G401.6 (cell line): ENCODE data around the gene TRAIP.
A peak's percentile ranks its signal among the peaks of the same experiment; 100 is the strongest.
"Not testable (repeated sequence)": the region's sequence is repeated elsewhere in the genome, so short reads cannot be mapped to it uniquely, and the experiment has no call there.

Experiments
- FAIRE-seq: peaks from 2 replicates; lab custom pipeline; 2012; peaks lifted over from hg19 to GRCh38; lab: Jason Lieb, UNC

TRAIP gene

GRCh38 chr3:49790626-49791411 is 65.5 kb downstream of the TRAIP start:
- FAIRE-seq: no peak

DNA sequence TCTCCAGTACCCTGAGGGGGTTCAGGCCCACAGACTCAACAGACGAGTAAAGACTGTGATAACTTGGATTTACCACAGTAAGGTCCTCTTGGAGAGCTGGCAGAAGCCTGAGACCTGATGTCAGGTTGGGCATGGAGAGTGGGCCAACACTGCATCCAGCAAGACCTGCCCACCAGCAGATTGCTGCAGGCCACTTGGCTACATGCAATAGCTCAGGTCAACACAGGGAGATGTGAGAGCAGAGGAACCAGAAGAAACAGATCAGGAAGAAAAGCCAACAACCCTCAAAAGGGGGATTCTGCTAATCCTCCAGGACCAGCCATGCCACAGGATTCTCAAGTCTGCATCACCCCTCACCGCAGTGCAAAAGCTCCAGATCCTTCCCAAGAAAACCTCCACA is 68.3 kb downstream of the TRAIP start:
- FAIRE-seq: no peak

DNA sequence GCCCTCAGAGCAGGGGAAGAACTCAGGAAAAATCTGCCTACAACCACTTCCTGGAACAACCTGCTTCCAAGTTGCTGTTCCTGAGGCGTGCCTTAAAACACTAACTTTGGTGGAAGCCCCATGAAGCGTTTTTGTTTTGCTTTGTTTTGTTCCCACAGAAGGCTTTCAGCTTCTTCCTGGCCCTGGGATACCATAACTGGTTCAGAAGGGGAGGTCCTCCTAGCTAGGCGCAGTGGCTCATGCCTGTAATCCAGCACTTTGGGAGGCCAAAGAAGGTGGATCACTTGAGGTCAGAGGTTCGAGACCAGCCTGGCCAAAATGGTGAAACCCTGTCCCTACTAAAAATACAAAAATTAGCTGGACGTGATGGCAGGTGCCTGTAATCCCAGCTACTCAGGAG is 68.8 kb downstream of the TRAIP start:
- no peak for FAIRE-seq

DNA sequence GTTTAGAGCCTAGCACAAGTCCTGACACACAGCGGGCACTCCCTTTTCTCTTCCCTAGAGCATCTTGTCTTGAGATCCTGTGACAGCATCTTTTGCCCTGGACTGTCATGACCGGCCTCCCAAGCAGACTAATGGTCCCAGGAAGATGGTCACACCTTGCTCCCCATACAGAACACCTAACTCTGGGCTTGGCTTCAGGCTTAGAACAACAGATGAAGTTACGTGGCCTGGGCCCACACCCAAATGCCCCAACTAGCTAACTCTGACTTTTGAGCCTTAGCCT is 69.2 kb downstream of the TRAIP start:
- FAIRE-seq: no peak

- FAIRE-seq: peak; percentile 98
These were observed 69.8 kb downstream of the TRAIP start, which contains the start of gene IP6K1 for GRCh38 chr3:49786357-49787181. Gene IP6K1 (minus strand): TSS chr3:49786542. CDS start chr3:49748040, 38,502 bp downstream.

DNA sequence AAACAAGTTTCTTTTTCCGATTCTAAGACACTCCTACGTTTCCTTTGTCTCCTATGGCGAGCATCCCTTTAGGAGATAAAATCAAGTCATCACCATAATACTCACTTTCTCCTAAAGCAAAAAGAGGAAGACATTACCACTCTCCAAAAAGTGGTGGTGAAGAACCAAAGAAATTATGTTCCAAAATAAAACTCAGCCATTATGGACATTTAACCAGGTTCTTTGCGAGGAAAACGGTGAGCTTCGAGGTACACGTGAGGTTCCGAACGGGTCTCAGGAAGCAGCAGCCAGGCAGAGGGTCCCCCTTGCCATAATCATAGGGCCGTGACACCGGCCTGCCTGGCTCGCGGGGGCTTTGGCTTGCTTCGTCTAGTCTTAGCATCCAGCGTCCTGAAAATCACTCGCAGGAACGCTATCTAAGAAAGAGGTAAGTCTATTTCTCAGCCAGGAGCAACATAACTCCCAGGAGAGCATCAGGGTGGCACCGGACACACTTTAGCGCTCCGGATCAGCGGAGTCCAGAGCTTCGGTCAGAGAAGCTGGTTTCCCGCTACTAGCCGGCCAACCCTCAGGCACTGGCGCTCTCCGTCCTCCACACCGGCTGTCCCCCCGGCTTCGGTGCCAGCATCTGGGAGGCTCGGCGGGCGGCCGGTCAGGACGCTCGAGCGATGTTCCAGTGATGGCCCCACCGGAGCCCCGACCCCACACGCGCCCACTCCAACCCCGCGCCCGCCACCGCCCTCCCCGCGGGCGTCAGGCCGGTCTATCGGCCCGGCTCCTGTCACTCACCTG is 70.6 kb downstream of the TRAIP start:
- no peak for FAIRE-seq

- FAIRE-seq: not testable (repeated sequence)
These were observed 74.1 kb downstream of the TRAIP start for GRCh38 chr3:49782277-49782676.

- FAIRE-seq: no peak
These were observed 74.8 kb downstream of the TRAIP start for GRCh38 chr3:49781415-49782199.

DNA sequence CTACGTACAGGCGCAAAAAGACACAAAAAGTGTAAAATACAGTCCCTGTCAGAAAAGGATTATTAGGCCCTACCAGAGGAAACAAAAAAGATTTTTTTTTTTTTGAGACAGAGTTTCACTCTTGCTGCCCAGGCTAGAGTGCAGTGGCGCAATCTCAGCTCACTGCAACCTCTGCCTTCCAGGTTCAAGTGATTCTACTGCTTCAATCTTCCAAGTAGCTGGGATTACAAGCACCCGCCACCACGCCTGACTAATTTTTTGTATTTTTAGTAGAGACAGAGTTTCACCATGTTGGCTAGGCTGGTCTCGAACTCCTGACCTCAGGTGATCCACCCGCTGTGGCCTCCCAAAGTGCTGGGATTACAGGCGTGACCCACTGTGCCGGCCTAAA is 75.4 kb downstream of the TRAIP start:
- FAIRE-seq: not testable (repeated sequence)

- FAIRE-seq: no peak
These were observed 76.0 kb downstream of the TRAIP start for GRCh38 chr3:49780080-49780974.

DNA sequence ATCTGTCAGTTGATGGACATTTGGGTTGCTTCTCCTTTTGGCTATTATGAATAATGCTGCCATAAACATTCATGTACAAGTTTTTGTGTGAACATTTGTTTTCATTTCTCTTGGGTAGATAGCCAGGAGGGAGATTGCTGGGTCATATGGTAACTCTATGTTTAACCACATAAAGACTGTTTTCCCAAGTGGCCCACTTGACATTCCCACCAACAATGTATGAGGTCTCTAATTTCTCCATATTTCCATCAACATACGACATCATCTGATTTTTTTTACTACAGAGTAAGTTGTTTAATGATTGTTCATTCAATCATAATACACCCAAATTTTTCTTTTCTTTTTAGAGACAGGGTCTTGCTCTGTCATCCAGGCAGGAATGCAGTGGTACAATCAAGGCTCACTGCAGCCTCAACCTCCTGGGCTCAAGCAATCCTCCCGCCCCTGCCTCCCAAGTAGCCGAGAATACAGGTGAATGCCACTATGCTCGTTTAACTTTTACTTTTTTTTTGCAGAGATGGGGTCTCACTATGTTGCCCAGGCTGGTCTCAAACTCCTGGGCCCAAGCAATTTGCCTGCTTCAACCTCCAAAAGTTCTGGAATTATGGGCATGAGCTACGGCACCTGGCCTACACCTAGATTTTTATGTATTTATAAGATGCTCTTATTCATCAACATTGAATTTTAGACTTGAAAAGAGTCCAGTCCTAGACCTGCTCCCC is 76.8 kb downstream of the TRAIP start:
- no peak for FAIRE-seq
